ENCODE data around the gene SMKR1. TPM values are rescaled to one million over a fixed set of nuclear protein-coding genes. Genes with fewer than 3 reads are reported as not detected.

Gene SMKR1
- total and polyA plus RNA-seq, 2 of the 8 experiments (the other 6 are each of a cell fraction or from before 2014, with no cell fraction given) = 0.39 to 1.6 TPM

DNA sequence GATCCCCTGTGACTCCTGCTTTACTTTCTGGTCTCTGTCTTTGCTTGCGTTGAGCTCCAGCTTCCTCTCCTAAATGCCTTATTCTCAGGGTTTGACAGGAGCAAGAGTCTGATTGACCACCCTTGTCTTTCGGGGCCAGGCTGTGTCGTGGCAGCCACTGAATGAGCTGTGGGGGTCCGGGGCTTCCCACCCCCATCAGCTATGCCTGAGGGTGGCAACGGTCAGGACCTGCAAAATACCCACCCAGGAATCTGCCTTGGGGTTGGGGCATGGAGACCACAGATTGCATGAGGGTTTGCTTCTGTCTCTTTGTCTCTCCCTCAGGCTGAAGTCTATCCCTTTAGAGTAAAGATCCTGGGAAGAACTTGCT lies 20.6 kb downstream of the SMKR1 start (continued):
- TF ChIP-seq RNF2 (IDR thresholded peaks at IDR 0.05; ENCODE audit: borderline replicate concordance, low read depth, low read length, missing control alignments, poor library complexity, severe bottlenecking) (no peak), YY1 (IDR thresholded peaks at IDR 0.05; ENCODE audit: low read depth, low read length) (no peak)
- TF ChIP-seq, protein P1, sequence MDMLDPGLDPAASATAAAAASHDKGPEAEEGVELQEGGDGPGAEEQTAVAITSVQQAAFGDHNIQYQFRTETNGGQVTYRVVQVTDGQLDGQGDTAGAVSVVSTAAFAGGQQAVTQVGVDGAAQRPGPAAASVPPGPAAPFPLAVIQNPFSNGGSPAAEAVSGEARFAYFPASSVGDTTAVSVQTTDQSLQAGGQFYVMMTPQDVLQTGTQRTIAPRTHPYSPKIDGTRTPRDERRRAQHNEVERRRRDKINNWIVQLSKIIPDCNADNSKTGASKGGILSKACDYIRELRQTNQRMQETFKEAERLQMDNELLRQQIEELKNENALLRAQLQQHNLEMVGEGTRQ (IDR thresholded peaks at IDR 0.05; ENCODE audit: low read length) = no peak
